ENCODE data around the gene DDX52.

DDX52 gene

DNA sequence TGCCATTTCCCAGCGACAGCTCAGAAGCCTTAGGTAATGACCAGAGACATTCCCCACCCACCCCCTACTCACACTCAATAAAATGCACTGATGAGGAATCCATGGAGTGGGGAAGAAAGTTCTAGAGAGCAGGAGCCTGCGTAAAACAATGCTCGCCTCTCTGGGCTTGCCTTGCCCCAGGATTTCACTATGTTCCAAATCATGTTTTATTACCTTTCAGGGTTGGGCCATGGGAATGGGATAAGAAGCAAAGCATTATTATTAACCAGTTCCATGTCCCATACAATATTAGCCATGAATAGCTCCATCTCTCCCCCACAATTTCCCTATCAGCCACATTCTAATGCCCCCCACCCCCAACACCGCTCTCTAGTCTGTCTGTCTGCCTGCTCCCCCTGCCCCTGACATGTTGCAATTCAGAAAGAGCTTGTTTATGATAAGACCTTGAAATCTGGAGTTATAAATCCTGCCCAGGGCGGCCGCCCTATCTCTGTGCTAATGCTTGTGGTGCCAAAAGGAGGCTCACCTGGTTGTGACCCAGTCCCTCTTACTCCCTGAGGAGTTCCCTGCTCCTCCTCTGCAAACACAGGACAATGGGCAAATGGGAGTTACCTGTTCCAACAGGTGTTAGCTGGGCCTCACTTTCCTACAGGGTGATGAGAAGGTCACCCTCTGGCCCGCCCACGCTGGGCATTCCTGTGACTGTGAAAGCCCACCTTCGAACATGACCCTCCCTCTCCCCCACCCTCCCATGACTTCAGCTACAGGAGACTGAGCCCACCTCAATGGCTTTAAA lies 28.0 kb upstream of the DDX52 start:
- Histone ChIP-seq H3K9ac (ENCODE audit: low read depth, low read length) (no peak overlapping the region), H3K4me1 (ENCODE audit: insufficient read depth, low read length) (no peaks in the 10 kb centered on the region), H3K36me3 (ENCODE audit: insufficient read depth, low read length) (no peaks in the 10 kb centered on the region), H3K9me3 (ENCODE audit: control insufficient read depth, insufficient read depth, low read length) (no peaks in the 10 kb centered on the region)

DNA sequence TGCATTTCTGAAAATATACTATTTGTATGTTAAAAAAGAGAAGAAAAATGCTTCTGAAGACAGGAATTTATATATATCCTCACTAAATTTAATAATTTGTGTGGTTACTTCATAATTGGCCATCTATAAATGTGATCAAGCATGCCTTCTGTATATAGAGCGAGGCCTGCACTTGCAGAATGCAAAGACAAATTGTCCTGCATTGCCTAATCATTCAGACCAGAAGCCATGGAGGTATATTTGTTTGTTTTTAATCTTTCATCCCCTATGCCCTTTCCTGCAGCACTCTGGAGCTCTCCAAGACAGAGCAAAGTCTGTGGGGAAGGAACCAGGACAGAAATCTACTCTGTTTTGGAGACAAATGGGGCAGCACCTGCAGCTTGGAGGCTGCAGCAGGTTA lies 23.8 kb upstream of the DDX52 start:
- Histone ChIP-seq H3K36me3 (ENCODE audit: insufficient read depth, low read length) (no peaks in the 10 kb centered on the region), H3K9me3 (ENCODE audit: control insufficient read depth, insufficient read depth, low read length) (no peaks in the 10 kb centered on the region), H3K4me1 (ENCODE audit: insufficient read depth, low read length) (peaks cover 2% of the 10 kb centered on the region; the same call in 1 of the 2 replicates), H3K9ac (ENCODE audit: low read depth, low read length) (no peak overlapping the region)

DNA sequence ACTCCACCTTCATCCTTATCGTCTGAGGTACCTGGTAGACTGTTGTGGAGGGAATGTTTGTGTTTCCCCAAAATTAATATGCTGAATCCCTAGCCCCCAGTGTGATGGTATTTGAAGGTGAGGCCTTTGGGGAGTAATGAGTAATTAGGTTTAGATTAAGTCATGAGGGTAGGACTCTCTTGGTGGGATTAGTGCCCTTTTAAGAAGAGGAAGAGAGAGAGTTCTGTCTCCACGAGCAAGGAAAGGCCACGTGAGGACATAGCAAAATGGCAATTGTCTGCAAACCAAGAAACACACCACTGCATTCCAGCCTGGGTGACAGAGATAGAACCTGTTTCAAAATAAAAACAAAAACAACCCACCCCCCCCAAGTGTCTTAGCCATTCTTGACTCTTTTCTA lies 21.0 kb upstream of the DDX52 start:
- Histone ChIP-seq H3K4me1 (ENCODE audit: insufficient read depth, low read length) (peaks cover 12% of the 10 kb centered on the region), H3K36me3 (ENCODE audit: insufficient read depth, low read length) (no peaks in the 10 kb centered on the region), H3K9me3 (ENCODE audit: control insufficient read depth, insufficient read depth, low read length) (no peaks in the 10 kb centered on the region), H3K9ac (ENCODE audit: low read depth, low read length) (no peak overlapping the region)

DNA sequence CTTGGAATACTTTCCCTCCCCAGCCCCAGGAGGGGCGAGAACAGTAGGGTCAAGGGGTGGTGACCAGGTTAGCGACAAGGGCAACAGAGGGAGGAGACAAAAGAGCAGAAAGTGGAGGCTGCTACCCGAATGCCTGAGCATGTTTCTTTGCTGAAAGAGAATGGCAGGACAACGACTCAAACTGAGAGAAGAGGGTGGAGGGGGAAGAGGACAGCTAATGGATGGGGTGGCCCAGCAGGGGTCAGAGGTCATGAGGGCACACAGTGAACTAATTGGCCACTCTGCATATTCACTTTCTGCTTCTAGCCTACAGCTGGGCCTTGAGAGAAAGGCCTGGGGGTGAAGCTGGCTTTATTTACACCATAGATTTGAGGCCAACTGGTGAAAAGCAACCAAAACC lies 19.1 kb upstream of the DDX52 start:
- peaks cover 12% of the 10 kb centered on the region for H3K4me1 ChIP-seq (ENCODE audit: insufficient read depth, low read length)
- no peaks in the 10 kb centered on the region for H3K36me3 ChIP-seq (ENCODE audit: insufficient read depth, low read length)
- no peaks in the 10 kb centered on the region for H3K9me3 ChIP-seq (ENCODE audit: control insufficient read depth, insufficient read depth, low read length)
- no peak overlapping the region for H3K9ac ChIP-seq (ENCODE audit: low read depth, low read length)

DNA sequence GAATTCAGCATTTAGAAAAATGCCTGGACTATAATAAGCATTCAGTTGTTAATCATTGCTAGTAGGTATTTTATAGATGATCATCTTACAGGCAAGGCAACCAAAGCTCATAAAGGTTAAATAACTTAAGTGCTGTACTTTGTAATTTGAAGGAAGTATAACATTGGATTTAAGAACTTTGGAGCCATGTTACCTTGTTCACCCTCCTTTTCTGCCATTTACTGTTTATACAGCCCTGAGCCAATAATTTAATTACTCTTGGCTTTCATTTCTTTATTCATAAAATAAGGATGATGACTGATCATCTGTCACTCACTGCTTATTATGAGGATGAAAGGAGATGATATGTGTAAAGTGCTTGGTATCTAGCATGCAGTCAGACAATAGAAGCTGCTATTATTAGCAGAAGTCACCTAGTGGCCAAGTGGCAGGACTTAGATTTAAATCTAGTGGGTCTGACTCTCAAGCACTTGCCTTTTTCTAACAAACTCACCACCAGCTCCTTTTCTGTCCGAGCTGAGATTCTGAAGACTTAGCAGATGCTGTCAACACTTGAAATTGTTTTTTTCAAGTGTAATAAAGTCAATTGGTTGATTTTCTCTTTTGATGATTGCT lies 18.3 kb upstream of the DDX52 start:
- Histone ChIP-seq H3K9me3 (ENCODE audit: control insufficient read depth, insufficient read depth, low read length) (no peaks in the 10 kb centered on the region), H3K4me1 (ENCODE audit: insufficient read depth, low read length) (peaks cover 12% of the 10 kb centered on the region), H3K9ac (ENCODE audit: low read depth, low read length) (no peak overlapping the region), H3K36me3 (ENCODE audit: insufficient read depth, low read length) (no peaks in the 10 kb centered on the region)

DNA sequence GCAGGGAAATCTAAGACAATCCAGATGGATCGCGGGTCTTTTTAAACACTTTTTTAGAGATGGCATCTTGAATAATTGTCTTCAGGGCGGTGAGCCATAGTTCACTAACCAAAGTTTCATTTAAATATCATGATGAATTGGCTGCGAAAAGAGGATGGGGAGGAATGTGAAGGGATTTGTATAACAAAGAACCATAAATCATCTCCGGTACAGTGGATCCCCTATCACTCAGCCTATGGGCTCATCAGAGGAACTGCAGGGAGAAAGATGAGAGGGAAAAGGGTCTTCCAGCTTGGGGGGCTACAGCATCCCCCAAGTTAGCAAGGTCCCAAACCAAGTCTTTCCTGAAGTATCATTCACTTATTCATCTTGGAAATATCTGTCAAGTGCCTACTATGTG lies 16.7 kb upstream of the DDX52 start:
- H3K36me3 ChIP-seq (ENCODE audit: insufficient read depth, low read length) = no peaks in the 10 kb centered on the region
- peaks cover 10% of the 10 kb centered on the region for H3K4me1 ChIP-seq (ENCODE audit: insufficient read depth, low read length)

DNA sequence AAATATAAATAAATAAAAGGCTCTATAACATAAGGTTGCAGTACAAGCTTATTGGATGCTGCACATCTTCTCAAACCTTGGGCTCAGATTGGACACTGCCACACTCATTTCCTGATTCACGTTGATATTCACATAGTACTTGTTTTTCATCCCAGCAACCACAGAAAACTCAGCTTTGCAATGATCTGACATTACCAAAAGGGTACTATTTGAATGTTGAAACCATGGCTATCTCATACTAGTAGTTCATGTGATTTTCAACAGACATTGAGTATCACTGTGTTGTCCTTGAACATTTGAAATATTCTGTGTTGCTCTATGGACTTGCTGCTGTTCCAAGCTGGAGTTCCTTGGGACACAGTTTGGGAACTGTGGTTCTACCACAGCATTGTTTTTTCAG lies 14.0 kb upstream of the DDX52 start:
- H3K9ac ChIP-seq (ENCODE audit: low read depth, low read length) = no peak overlapping the region
- no peaks in the 10 kb centered on the region for H3K9me3 ChIP-seq (ENCODE audit: control insufficient read depth, insufficient read depth, low read length)
- H3K36me3 ChIP-seq (ENCODE audit: insufficient read depth, low read length) = no peaks in the 10 kb centered on the region
- peaks cover 10% of the 10 kb centered on the region for H3K4me1 ChIP-seq (ENCODE audit: insufficient read depth, low read length)

More for the DNA sequence above, 16.7 kb upstream of the DDX52 start:
- no peak overlapping the region; the same call in 1 of the 2 replicates for H3K9ac ChIP-seq (ENCODE audit: low read depth, low read length)
- no peaks in the 10 kb centered on the region for H3K9me3 ChIP-seq (ENCODE audit: control insufficient read depth, insufficient read depth, low read length)

DNA sequence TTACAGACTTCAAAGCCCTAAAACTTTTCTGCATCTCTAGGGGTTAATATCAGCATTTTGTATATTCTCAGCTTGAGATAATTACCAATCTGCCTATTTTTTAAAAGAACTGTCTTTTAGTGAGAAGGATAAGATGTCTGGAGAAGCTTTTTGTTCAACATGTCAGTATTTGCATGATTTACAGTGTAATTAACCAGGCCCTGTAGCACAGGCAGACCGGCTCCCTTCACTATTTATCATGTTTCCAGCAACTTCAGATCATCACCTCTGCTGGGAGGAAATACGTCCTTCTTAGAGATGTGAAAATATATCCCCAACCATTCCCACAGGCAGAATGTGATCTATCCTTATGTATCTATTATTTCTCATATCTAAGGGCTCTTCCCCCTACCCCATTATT lies 8.6 kb upstream of the DDX52 start:
- no peaks in the 10 kb centered on the region for H3K4me1 ChIP-seq (ENCODE audit: insufficient read depth, low read length)
- no peaks in the 10 kb centered on the region for H3K9me3 ChIP-seq (ENCODE audit: control insufficient read depth, insufficient read depth, low read length)
- no peaks in the 10 kb centered on the region for H3K36me3 ChIP-seq (ENCODE audit: insufficient read depth, low read length)
- no peak overlapping the region for H3K9ac ChIP-seq (ENCODE audit: low read depth, low read length)

DNA sequence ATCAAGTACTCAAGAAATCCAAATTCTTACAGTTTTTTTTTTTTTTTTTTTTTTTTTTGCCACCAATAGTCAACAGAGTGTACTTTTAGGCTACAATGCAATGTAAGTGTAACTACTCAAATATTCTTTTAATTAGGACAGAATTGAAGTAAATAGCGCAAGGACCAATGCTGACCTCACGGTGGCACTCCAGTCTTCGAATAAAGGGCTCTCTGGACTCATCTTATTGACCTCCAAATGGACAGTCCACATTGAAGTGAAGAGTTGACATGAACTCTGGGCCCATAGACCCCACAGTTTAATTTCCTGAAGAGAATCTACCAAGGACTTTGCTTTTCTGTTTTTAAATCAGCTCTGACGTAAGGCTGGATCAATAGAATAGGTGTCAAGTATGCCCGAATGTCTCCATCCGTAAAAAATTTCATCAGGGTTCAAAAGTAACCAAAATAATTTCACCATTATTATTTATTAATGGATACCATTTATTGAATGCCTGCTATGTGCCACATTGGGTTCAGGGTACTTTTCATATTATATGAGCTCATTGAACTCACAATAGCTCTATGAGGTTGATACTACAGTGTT lies 7.3 kb upstream of the DDX52 start:
- H3K9me3 ChIP-seq (ENCODE audit: control insufficient read depth, insufficient read depth, low read length) = no peaks in the 10 kb centered on the region
- no peaks in the 10 kb centered on the region for H3K4me1 ChIP-seq (ENCODE audit: insufficient read depth, low read length)
- no peaks in the 10 kb centered on the region for H3K36me3 ChIP-seq (ENCODE audit: insufficient read depth, low read length)
- H3K9ac ChIP-seq (ENCODE audit: low read depth, low read length) = no peak overlapping the region

DNA sequence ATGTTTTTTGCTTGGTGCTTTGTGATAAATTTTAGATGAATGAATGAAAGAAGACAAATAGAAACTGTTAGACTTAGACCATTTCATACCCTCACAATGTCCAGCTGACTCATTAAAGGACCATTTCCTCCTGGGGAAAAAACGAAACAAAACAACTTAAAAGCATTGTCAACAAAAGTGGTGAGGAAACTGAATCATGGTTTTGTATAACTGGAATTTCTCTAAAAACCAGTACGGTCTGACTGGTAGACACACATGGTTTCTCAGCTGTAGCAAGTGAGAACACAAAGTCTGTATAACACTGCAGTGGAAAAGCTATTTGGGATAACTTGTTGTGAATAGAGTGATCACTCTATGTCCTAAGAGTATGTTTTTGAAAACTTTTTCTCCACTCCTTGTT lies 5.3 kb upstream of the DDX52 start:
- Histone ChIP-seq H3K9me3 (ENCODE audit: control insufficient read depth, insufficient read depth, low read length) (no peaks in the 10 kb centered on the region), H3K4me1 (ENCODE audit: insufficient read depth, low read length) (no peaks in the 10 kb centered on the region), H3K36me3 (ENCODE audit: insufficient read depth, low read length) (no peaks in the 10 kb centered on the region), H3K9ac (ENCODE audit: low read depth, low read length) (no peak overlapping the region)

DNA sequence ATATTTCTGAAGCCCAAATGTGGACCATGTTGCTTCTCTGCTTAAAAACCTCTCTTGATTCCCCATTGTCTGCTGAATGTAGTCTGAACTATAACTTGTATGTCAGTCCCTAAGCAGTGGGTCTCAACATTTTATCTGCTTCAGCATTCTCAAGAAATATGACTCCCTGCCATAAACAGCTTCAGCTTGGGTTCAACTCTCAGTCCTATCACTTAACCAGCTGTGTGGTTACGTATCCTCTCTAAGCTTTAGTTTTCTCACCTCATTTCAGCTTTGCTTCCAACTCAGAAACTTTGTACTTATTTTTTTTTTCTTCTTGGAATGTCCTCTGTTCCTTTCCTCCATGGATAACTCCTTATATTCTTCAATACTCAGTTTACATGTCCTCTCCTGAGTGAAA lies 4.6 kb upstream of the DDX52 start:
- Histone ChIP-seq H3K36me3 (ENCODE audit: insufficient read depth, low read length) (no peaks in the 10 kb centered on the region), H3K4me1 (ENCODE audit: insufficient read depth, low read length) (no peaks in the 10 kb centered on the region), H3K9me3 (ENCODE audit: control insufficient read depth, insufficient read depth, low read length) (no peaks in the 10 kb centered on the region), H3K9ac (ENCODE audit: low read depth, low read length) (no peak overlapping the region)

DNA sequence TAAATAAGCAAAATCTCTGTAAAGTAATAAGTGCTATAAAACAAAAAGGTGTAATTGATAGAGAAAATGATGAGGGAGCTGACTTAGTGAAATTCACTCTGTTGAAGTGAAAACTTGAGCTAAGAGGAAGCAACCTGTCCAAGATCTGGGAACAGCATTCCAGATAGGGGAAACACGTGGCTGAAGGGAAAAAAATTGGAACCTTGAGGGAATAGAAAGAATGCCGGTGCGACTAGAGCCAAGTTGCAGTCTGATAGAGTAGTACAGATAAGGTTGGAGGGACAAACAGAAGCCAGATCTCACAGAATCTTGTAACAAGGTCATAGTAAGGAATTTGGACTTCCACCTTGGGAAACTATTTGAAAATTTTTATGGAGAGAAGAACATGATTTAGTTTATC lies 623 bp upstream of the DDX52 start:
- Histone ChIP-seq H3K36me3 (ENCODE audit: insufficient read depth, low read length) (peaks cover 4% of the 10 kb centered on the region), H3K9me3 (ENCODE audit: control insufficient read depth, insufficient read depth, low read length) (no peaks in the 10 kb centered on the region), H3K4me1 (ENCODE audit: insufficient read depth, low read length) (no peaks in the 10 kb centered on the region), H3K9ac (ENCODE audit: low read depth, low read length) (peak overlapping the region; percentile 72)

DNA sequence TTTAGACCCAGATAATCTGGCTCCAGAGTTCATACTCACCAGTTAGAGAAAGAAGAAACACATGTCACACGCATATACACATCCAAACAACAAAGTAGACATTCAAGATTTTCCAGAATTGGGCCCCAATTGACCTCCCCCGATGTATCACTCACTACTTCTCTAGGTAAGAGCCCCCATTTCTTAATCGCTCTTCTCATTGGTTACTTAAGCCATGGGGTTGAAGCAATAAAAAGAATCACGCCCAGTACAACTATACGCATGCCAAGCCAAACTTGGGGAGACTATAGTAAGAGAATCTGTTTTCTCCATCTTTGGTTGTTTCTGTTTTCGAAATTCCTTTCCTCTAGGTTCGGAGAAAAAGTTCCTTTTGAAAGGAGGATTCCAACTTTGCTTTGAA lies 565 bp downstream of the DDX52 start:
- Histone ChIP-seq H3K36me3 (ENCODE audit: insufficient read depth, low read length) (peaks cover 8% of the 10 kb centered on the region), H3K4me1 (ENCODE audit: insufficient read depth, low read length) (no peaks in the 10 kb centered on the region), H3K9ac (ENCODE audit: low read depth, low read length) (peak overlapping the region; percentile 72), H3K9me3 (ENCODE audit: control insufficient read depth, insufficient read depth, low read length) (no peaks in the 10 kb centered on the region)

DNA sequence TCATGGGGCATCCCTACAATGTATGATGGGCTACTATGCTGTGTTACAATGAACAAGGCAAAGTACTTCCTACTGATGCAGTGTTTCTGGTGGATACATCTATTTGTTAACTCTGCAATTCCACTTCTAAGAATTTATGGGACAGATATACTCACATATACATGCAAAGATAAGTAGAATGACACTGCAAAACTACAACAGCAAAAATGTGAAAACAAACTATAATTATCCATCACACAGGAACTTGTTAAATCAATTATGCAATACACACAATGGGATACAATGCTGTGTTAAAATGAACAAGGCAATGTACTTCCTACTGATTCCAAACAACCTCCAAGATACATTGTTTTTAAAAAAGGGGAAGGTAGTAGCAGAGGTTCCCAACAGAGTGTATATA lies 3.2 kb downstream of the DDX52 start:
- Histone ChIP-seq H3K9ac (ENCODE audit: low read depth, low read length) (no peak overlapping the region), H3K4me1 (ENCODE audit: insufficient read depth, low read length) (no peaks in the 10 kb centered on the region), H3K36me3 (ENCODE audit: insufficient read depth, low read length) (peaks cover 13% of the 10 kb centered on the region), H3K9me3 (ENCODE audit: control insufficient read depth, insufficient read depth, low read length) (no peaks in the 10 kb centered on the region)

DNA sequence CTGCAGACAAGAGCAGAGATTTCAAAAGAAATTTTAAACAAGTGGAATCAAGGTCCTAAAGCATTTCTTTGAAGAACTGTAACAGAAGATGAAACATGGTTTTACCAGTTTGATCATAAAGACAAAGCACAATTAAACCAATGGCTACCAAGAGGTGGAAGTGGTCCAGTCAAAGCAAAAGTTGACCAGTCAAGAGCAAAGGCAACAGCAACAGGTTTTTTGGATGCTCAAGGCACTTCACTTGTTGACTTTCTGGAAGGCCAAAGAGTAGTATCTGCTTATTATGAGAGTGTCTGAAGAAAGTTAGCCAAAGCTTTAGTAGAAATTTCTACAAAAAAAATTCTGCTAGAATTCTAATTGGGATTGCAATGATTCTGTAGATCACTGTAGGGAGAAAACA lies 5.3 kb downstream of the DDX52 start:
- H3K9ac ChIP-seq (ENCODE audit: low read depth, low read length) = no peak overlapping the region
- H3K4me1 ChIP-seq (ENCODE audit: insufficient read depth, low read length) = no peaks in the 10 kb centered on the region
- H3K9me3 ChIP-seq (ENCODE audit: control insufficient read depth, insufficient read depth, low read length) = no peaks in the 10 kb centered on the region
- H3K36me3 ChIP-seq (ENCODE audit: insufficient read depth, low read length) = peaks cover 13% of the 10 kb centered on the region

Measured in ES-I3 (cell line).